ENCODE data around the gene ZBTB32.

ZBTB32 gene

DNA sequence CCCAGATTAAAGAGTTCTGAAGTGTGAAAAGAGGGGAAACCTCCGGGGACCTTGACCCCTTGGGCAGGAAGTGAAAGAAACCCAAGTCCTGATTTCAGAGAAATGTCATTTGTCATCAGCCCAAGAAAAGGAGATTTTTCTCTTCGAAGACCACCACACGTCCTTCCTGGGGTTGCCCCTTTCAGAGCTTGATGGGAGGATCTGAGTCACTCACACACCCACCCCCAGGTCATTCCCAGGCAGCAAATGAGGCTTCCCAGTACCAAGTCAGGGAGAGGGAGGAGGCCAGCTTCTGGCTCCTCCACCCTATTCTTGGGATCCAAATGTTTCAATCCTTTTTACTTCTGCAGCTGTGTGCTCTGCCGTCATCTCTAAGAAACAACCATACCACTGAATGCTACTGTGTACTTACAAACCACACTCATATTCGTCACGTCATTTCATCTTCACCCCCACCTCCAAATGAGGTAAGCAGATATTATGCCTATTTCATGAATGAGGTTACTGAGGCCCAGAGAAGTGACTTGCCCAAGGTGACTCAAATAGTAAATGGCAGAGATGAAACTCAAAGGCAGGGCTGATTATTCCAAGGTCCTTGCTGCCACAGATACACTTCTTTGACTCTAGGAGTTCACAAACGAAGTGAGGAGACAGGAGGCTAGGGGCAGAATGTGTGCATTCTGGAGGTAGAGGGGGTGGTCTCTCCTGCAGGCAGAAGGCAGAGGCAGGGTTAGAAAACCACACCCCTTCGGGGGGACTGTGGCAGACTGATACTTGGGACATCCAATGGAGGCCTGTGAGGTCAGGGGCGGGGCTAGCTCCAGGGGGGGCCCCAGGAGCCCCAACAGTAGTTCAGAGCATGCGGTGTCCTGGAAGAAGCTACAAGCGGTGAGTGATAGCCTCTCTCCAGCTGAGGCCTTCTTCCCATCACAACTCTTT lies 8.5 kb downstream of the ZBTB32 start:
- TF ChIP-seq, protein P1, sequence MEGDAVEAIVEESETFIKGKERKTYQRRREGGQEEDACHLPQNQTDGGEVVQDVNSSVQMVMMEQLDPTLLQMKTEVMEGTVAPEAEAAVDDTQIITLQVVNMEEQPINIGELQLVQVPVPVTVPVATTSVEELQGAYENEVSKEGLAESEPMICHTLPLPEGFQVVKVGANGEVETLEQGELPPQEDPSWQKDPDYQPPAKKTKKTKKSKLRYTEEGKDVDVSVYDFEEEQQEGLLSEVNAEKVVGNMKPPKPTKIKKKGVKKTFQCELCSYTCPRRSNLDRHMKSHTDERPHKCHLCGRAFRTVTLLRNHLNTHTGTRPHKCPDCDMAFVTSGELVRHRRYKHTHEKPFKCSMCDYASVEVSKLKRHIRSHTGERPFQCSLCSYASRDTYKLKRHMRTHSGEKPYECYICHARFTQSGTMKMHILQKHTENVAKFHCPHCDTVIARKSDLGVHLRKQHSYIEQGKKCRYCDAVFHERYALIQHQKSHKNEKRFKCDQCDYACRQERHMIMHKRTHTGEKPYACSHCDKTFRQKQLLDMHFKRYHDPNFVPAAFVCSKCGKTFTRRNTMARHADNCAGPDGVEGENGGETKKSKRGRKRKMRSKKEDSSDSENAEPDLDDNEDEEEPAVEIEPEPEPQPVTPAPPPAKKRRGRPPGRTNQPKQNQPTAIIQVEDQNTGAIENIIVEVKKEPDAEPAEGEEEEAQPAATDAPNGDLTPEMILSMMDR (conservative IDR thresholded peaks at IDR 0.05) = no peak

GRCh38 chr19:35713506-35713850 lies 9.1 kb downstream of the ZBTB32 start:
- H3K27ac ChIP-seq = no peak overlapping the region

More for the DNA sequence above, 8.5 kb downstream of the ZBTB32 start:
- H3K27ac ChIP-seq = no peak overlapping the region

DNA sequence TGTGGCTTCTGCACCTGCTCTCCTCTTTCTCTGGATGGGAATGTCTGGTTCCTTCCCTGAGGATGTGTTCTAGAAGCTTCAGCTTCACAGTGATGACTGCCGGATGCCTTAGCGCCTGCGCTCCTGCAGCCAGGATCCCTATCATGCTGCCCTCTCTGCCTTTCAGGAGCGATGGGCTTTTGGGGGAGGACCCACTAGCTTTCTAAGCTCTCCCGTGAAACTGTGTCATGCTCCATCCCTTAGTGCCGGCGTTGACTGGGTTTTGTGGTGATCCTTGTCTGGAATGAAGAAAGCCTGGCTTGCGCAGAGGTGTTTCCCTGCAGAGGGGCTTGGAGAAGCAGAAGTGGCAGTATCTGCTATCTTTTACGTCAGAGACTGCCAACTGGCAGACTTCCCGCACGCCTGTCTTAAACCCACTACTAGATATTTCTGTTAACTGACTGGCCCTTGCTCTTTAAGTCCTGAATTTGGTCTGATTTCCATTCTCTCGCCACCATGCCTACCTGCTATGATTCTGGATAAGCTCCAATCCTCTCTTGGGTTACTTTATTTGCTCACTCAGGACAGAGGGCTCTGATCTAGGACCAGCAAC lies 9.6 kb downstream of the ZBTB32 start:
- TF ChIP-seq, protein P1 (conservative IDR thresholded peaks at IDR 0.05) = no peak
- H3K27ac ChIP-seq = no peak overlapping the region

More at GRCh38 chr19:35713506-35713850, 9.1 kb downstream of the ZBTB32 start:
- TF ChIP-seq, protein P1 (conservative IDR thresholded peaks at IDR 0.05) = no peak

DNA sequence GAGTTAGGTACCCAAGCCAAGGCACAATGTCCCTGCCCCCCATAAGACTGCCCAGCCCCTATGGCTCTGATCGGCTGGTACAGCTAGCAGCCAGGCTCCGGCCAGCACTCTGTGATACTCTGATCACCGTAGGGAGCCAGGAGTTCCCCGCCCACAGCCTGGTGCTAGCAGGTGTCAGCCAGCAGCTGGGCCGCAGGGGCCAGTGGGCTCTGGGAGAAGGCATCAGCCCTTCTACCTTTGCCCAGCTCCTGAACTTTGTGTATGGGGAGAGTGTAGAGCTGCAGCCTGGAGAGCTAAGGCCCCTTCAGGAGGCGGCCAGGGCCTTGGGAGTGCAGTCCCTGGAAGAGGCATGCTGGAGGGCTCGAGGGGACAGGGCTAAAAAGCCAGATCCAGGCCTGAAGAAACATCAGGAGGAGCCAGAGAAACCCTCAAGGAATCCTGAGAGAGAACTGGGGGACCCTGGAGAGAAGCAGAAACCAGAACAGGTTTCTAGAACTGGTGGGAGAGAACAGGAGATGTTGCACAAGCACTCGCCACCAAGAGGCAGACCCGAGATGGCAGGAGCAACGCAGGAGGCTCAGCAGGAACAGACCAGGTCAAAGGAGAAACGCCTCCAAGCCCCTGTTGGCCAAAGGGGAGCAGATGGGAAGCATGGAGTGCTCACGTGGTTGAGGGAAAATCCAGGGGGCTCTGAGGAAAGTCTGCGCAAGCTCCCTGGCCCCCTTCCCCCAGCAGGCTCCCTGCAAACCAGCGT lies 10.4 kb downstream of the ZBTB32 start:
- TF ChIP-seq, protein P1 (conservative IDR thresholded peaks at IDR 0.05) = peak; percentile 28; the same call in 1 of the 2 replicates
- peak overlapping the region; percentile 98 for H3K27ac ChIP-seq

- TF ChIP-seq, protein P1 (conservative IDR thresholded peaks at IDR 0.05) = no peak
- peak overlapping the region; percentile 98 for H3K27ac ChIP-seq
Measured at GRCh38 chr19:35715355-35715809, 11.0 kb downstream of the ZBTB32 start.

DNA sequence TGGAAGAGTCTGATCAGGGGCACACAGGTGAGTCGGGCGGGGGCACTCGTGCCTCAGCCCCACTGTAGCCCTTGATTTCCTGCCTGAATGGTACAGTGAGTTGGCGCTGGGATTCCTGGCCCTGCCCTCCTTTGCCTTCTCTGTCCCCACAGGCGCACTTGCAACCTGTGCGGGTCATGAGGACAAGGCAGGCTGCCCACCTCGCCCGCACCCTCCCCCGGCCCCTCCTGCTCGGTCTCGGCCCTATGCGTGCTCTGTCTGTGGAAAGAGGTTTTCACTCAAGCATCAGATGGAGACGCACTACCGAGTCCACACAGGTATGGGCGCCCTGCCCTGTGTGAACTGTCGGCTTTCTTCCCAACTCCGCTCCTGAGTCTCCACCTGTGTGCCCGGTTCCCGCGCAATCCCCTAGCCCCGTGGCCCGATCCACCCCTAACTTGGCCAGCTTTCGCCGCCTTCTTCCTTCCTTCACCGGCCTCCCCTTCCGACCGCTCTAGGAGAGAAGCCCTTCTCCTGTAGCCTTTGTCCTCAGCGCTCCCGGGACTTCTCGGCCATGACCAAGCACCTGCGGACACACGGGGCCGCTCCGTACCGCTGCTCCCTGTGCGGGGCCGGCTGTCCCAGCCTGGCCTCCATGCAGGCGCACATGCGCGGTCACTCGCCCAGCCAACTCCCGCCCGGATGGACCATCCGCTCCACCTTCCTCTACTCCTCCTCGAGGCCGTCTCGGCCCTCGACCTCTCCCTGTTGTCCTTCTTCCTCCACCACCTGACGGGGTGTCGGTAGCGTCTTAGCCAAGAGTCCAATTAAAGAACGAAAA lies 11.8 kb downstream of the ZBTB32 start:
- H3K27ac ChIP-seq = peak overlapping the region; percentile 98

More for the DNA sequence above, 11.8 kb downstream of the ZBTB32 start:
- TF ChIP-seq, protein P1 (conservative IDR thresholded peaks at IDR 0.05) = no peak
